NCI-H345 treated with DMSO at 0.1 percent for 48 hours (cell line): Measurements from ENCODE around the gene ACVR1B.

Source experiments
- DNase-seq: peaks from one replicate; lab custom pipeline; 2025; ENCODE audit not compliant: unreplicated experiment; lab: John Stamatoyannopoulos, UW

Gene ACVR1B

DNA sequence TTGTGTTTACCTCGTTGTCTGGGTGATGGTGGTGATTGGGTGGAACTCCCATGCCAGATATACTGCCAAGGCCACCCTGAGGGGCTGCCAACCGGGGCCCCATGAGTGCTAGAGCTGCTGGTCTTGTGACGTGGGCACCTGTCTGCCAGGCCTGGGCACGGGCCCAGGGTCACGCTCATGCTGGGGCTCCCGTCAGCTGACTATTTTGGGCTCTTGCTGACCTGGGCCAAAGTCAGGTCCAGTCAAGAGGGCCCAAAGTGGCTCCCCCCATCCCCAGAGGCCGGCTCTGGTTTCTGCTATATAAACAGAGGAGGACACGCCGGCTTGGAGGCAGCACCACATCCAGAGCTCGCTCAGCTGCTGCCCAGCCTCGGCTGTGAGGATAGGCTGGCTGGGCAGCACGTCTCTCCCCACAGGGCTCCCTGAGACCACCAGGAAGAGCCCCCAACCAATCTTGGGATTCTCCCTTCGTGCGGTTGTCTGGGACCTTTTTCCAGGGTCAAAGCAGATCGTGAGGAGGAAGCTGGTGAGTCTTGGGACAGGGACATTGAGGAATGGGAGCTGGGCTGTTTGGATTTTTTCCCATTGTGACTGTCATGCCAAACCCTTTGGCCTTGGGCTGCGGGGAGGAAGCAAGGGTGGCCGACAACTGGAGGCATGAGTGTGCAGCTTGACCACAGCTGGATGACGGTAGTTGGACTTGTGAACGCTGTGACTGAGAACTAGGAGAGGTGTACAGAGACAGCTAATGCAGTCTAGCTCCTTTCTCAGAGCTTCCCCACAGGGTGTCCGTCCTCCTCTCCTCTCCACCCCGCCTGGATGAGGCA lies 92.1 kb downstream of the ACVR1B start:
- DNase-seq, result no peak

DNA sequence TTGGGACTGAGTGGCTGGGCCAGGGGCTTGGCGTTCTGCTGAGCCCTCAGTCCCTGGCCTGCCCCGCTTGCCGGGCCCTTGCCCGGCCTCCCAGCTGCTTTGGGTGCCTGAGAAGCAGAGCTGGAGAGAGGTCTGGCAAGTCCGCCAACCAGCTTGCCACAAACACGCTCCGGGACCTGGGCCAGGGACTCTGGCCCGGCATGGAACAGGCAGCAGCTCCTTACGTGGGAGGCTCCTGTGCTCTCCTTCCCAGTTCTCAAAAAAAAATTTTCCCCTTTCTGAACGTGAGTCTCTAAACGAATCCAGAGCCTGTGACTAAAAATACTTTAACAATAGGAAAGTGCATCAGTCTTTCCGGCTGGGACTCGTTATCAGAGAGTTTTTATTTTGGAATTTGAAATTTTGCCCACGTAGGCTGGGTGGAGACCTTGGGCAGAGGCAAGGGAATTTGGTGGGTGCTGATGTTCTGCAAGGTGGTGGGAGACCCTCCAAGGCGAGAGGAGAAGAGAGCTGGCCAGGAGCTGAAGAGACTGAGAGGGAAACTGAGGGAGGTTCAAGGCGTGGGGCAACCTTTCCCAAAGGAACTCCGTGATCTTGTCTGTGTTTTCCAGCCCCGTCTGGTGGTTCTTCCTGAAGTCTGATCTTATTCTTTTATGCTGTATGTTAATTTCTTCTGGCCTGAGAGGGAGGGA lies 92.9 kb downstream of the ACVR1B start:
- DNase-seq, result no peak

DNA sequence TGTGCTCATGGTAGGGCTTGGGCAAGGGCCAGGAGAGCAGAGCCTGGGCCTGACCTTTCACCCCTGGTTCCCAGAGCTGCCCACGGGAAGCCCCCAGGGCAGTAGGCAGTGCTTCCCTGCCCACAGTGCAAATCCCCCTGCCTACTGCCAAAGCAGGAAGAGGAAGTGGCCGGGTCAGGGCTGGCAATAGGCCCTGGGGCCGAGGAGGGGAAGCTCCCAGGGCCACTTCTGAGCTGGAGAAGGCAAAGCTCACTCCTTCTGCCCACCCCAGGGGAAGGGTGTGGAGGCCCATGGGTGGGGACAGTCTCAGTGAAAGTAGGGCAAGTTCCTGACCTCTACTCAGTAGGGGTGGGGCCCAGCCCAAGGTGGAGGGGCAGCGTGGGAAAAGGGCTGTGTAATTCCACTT lies 94.3 kb downstream of the ACVR1B start:
- DNase-seq, result no peak
